Thyroid gland (tissue), 4 donors: Measurements from ENCODE around the gene RASAL3. TPM values are rescaled to one million over a fixed set of nuclear protein-coding genes. Genes with fewer than 3 reads are reported as not detected.

ENCODE experiments used
- DNase-seq, 2 donors: peaks; one replicate each; pipeline ENCODE4 v3.0.0-alpha.2; 2019
- H3K27ac ChIP-seq, 3 donors: fragments of 200-600 bp; sonication (generic); 1 replicate in 2 of 3; 2 replicates in 1 of 3; pipeline ENCODE4 v1.5.1; 2016 to 2019; ENCODE audit warnings: mild to moderate bottlenecking in 1 of 3, moderate library complexity in 1 of 3
- H3K27me3 ChIP-seq: fragments of 200-600 bp; sonication (generic); one replicate; pipeline ENCODE4 v1.5.1; 2019
- H3K36me3 ChIP-seq, 2 donors: fragments of 200-600 bp; sonication (generic); one replicate each; pipeline ENCODE4 v1.5.1; 2016 to 2019
- H3K4me1 ChIP-seq, 2 donors: fragments of 200-600 bp; sonication (generic); one replicate each; pipeline ENCODE4 v1.5.1; 2017 to 2019
- H3K4me3 ChIP-seq, 3 donors: fragments of 200-600 bp; sonication (generic); replicated peaks in 1 of 3; 1 replicate in 2 of 3; 2 replicates in 1 of 3; pipeline ENCODE4 v1.5.1; 2016; ENCODE audit warnings: mild to moderate bottlenecking in 1 of 3
- H3K9me3 ChIP-seq: fragments of 200-600 bp; sonication (generic); one replicate; pipeline ENCODE4 v1.5.1; 2017
- POLR2A ChIP-seq, 2 donors: fragments of 450-650 bp; IDR thresholded peaks; one replicate each; pipeline ENCODE4 v1.6.1; 2017; ENCODE audit warnings: antibody characterized with exemption in 2 of 2, mild to moderate bottlenecking in 2 of 2, moderate library complexity in 1 of 2
- WGBS, 2 donors: methylation state at CpG; one replicate each; pipeline ENCODE4 v1.1.5; 2017; 5-methylcytosine and 5-hydroxymethylcytosine counted together
- intact Hi-C: fragments of 100-400 bp; cut with DNase I; formaldehyde crosslinking; loops from one replicate; pipeline ENCODE4 v1.15.1; 2023
- total RNA-seq, 4 donors: library from RNA; depleted of rRNA; stranded (reverse); fragments of >200 nt; gene quantifications; one replicate each; pipeline ENCODE4 v1.2.3, GENCODE V29; 2016
- TF ChIP-seq, protein P1 (sequence below), 6 experiments: fragments of 200-600 bp in 3 of 6; fragments of 450-650 bp in 3 of 6; sonication (generic) in 3 of 6; IDR thresholded peaks; one replicate each; pipeline ENCODE4 v1.5.1; 2016 to 2019; ENCODE audit warnings: antibody characterized with exemption in 6 of 6, mild to moderate bottlenecking in 2 of 6, inconsistent platforms in 1 of 6, moderate library complexity in 1 of 6

The RASAL3 gene
- total RNA-seq, 4 donors from 2014 or later = 2.6 to 4.4 (median 3.7) TPM

GRCh38 chr19:15424692-15425272, 39.6 kb downstream of the RASAL3 start:
- Histone ChIP-seq H3K36me3 (peaks cover 49% of the 10 kb centered on the region in 2 donors), H3K27ac (no peak overlapping the region), H3K27me3 (no peaks in the 10 kb centered on the region), H3K4me1 (no peaks in the 10 kb centered on the region), H3K4me3 (no peak overlapping the region), H3K9me3 (no peaks in the 10 kb centered on the region)
- 96 to 98% methylated on average over 10 to 31 of the region's 38 CpGs for WGBS, 2 donors
- TF ChIP-seq, protein P1, sequence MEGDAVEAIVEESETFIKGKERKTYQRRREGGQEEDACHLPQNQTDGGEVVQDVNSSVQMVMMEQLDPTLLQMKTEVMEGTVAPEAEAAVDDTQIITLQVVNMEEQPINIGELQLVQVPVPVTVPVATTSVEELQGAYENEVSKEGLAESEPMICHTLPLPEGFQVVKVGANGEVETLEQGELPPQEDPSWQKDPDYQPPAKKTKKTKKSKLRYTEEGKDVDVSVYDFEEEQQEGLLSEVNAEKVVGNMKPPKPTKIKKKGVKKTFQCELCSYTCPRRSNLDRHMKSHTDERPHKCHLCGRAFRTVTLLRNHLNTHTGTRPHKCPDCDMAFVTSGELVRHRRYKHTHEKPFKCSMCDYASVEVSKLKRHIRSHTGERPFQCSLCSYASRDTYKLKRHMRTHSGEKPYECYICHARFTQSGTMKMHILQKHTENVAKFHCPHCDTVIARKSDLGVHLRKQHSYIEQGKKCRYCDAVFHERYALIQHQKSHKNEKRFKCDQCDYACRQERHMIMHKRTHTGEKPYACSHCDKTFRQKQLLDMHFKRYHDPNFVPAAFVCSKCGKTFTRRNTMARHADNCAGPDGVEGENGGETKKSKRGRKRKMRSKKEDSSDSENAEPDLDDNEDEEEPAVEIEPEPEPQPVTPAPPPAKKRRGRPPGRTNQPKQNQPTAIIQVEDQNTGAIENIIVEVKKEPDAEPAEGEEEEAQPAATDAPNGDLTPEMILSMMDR (IDR thresholded peaks at IDR 0.05) = no peak
- TF ChIP-seq POLR2A (IDR thresholded peaks at IDR 0.05) = no peak
- intact Hi-C loops = no loop called here
- DNase-seq = no peak

DNA sequence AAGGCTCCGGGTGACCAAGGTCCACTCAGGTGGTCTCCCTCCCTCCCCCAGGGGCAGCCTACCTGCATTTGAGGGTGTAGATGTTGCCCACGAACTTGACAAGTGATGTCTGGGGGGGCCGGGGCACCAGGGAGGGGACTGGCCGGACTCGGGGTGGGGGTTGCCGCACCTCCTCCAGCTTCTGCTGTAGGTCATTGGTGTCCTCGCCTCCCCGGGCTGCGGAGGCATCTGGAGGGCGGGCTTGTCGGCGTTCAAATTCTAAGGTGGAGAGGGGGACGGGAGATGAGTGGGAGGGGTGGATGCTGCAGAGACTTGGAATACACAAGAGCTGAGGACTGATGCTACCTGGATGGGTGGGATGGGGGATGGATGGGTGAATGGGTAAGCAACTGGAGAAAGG, 40.2 kb downstream of the RASAL3 start:
- intact Hi-C loops = no loop called here
- Histone ChIP-seq H3K9me3 (no peaks in the 10 kb centered on the region), H3K4me1 (peaks cover 4 to 5% of the 10 kb centered on the region in 2 donors), H3K27me3 (no peaks in the 10 kb centered on the region), H3K36me3 (peaks cover 49% of the 10 kb centered on the region in 2 donors), H3K4me3 (no peak overlapping the region), H3K27ac (no peak overlapping the region)
- no peak for DNase-seq
- 94 to 96% methylated on average over 12 to 13 of the region's 13 CpGs for WGBS, 2 donors
- TF ChIP-seq POLR2A (IDR thresholded peaks at IDR 0.05) = no peak
- TF ChIP-seq, protein P1 (IDR thresholded peaks at IDR 0.05) = no peak

- TF ChIP-seq POLR2A (IDR thresholded peaks at IDR 0.05) = no peak
- TF ChIP-seq, protein P1 (IDR thresholded peaks at IDR 0.05) = no peak
- Histone ChIP-seq H3K27me3 (no peaks in the 10 kb centered on the region), H3K27ac (no peak overlapping the region), H3K36me3 (peaks cover 49% of the 10 kb centered on the region in 2 donors), H3K4me1 (peaks cover 4 to 5% of the 10 kb centered on the region in 2 donors), H3K4me3 (no peak overlapping the region), H3K9me3 (no peaks in the 10 kb centered on the region)
- no peak for DNase-seq
- intact Hi-C loops = no loop called here
- 96 to 98% methylated on average over 5 to 6 of the region's 6 CpGs for WGBS, 2 donors
These were observed 41.2 kb downstream of the RASAL3 start for GRCh38 chr19:15423130-15423529.

DNA sequence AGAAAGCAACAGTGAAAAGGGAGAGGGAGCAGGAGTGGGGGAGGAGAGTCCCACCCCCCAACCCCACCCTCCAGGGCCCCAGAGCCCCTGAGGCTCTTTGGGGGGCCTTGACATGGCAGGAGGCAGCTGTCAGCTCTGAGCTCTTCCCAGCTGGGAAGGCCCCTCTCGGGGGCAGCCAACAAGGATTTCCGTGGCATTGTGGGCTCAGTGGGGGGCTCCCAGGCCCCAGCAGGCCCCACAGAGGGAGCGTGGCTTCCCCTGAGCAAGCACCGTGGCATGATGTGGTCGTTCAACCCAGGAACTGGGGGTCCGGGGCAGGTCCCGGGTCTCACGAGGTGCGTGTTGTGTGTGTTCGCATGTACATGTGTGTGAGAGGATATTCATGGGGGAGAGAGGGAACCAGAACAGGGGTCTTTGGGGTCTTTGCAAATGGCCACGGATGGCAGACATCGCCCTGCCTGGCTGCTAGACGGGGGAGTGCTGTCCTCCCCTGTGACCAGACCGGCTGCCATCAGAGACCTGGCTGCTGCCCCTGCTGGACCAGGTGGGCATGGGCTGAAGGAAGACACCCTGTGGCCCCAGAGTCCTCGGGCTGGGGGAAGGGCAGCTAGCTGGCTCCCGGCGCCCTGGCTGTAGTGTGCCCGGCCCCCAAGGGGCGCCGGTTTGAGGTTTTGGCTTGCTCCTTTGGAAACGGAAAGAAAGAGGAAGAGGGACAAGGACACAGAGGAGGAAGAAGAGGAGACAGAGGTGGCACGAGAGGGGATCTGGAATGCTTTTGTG, 41.9 kb downstream of the RASAL3 start:
- Histone ChIP-seq H3K36me3 (peaks cover 45 to 49% of the 10 kb centered on the region in 2 donors), H3K4me3 (no peak overlapping the region), H3K27ac (no peak overlapping the region), H3K9me3 (no peaks in the 10 kb centered on the region), H3K27me3 (no peaks in the 10 kb centered on the region), H3K4me1 (peaks cover 8 to 9% of the 10 kb centered on the region in 2 donors)
- TF ChIP-seq, protein P1 (IDR thresholded peaks at IDR 0.05) = no peak
- no peak for TF ChIP-seq POLR2A (IDR thresholded peaks at IDR 0.05)
- intact Hi-C loops = no loop called here
- WGBS, 2 donors = 95% methylated on average over 20 to 22 of the region's 22 CpGs
- no peak for DNase-seq

DNA sequence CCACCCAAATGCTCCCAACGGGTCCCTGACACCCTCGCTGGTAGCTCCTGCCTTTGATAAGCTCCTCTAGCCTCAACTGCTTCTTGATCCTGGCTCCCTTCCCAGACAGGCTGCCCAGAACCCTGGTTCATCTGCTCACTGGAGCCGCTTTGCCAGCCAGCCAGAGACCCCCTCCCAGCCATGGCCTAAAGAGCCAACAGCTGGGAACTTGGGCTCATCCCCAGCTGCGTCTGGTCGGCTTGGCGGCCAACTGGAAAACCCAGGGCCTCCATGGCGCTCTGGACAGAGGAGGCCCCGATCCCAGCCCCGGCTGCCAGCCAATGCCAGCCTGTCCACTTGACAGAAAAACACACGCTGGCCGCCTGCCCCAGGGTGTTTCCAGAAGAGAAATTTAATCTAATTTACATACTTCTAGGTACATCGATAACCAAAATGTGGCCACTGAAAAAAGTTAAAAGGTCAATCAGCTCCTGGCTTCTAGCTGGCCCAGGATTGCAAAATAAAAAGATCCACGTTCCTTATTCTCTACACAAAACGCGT, 42.6 kb downstream of the RASAL3 start:
- H3K9me3 ChIP-seq = no peaks in the 10 kb centered on the region
- peaks cover 15 to 16% of the 10 kb centered on the region in 2 donors for H3K4me1 ChIP-seq
- 87% methylated on average over 11 to 15 of the region's 15 CpGs for WGBS, 2 donors
- DNase-seq = no peak
- H3K27ac ChIP-seq = no peak overlapping the region
- H3K4me3 ChIP-seq = no peak overlapping the region
- TF ChIP-seq, protein P1 (IDR thresholded peaks at IDR 0.05) = no peak
- no peak for TF ChIP-seq POLR2A (IDR thresholded peaks at IDR 0.05)
- intact Hi-C loops = no loop called here
- H3K27me3 ChIP-seq = no peaks in the 10 kb centered on the region
- peaks cover 40 to 43% of the 10 kb centered on the region in 2 donors for H3K36me3 ChIP-seq
